Measurements from ENCODE around the gene RAD51D. TPM values are rescaled to one million over a fixed set of nuclear protein-coding genes. Genes with fewer than 3 reads are reported as not detected.

Gene RAD51D
- total RNA-seq, 2 experiments from 2014 or later, result 6.2 to 8.6 TPM

- Histone ChIP-seq H3K27me3 (ENCODE audit: control insufficient read depth in 1 of 2, insufficient read depth in 2 of 2, low read length in 2 of 2) (no peaks in the 10 kb centered on the region), H3K27ac (ENCODE audit: low read depth in 1 of 2, low read length in 2 of 2) (peak overlapping the region in 1 of 2 donors; percentile 62), H3K4me1 (ENCODE audit: insufficient read depth, low read length) (peaks cover 53% of the 10 kb centered on the region), H3K36me3 (ENCODE audit: insufficient read depth, low read length) (no peaks in the 10 kb centered on the region), H3K9me3 (ENCODE audit: control insufficient read depth in 1 of 2, insufficient read depth in 1 of 2, low read length in 2 of 2) (no peaks in the 10 kb centered on the region), H3K4me3 (ENCODE audit: low read length) (no peak overlapping the region)
- H3K4me3 Mint-ChIP-seq, result no peak overlapping the region
- peak overlapping the region; percentile 89 for H3K27ac Mint-ChIP-seq
- DNase-seq (no peak), ATAC-seq (ENCODE audit: poor library complexity) (no peak)
- H3K36me3 Mint-ChIP-seq (ENCODE audit: low read depth), result no peaks in the 10 kb centered on the region
- POLR2A ChIA-PET, result interaction anchor here (1.0 to 4.4 kb wide), 4 partner anchors 51 to 377 kb away, joined by 3 to 48 read pairs (median 8); partner anchors contain the start of gene SLFN5
- H3K27me3 Mint-ChIP-seq, result no peaks in the 10 kb centered on the region
- TF ChIP-seq, protein P1, sequence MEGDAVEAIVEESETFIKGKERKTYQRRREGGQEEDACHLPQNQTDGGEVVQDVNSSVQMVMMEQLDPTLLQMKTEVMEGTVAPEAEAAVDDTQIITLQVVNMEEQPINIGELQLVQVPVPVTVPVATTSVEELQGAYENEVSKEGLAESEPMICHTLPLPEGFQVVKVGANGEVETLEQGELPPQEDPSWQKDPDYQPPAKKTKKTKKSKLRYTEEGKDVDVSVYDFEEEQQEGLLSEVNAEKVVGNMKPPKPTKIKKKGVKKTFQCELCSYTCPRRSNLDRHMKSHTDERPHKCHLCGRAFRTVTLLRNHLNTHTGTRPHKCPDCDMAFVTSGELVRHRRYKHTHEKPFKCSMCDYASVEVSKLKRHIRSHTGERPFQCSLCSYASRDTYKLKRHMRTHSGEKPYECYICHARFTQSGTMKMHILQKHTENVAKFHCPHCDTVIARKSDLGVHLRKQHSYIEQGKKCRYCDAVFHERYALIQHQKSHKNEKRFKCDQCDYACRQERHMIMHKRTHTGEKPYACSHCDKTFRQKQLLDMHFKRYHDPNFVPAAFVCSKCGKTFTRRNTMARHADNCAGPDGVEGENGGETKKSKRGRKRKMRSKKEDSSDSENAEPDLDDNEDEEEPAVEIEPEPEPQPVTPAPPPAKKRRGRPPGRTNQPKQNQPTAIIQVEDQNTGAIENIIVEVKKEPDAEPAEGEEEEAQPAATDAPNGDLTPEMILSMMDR (IDR thresholded peaks at IDR 0.05), result no peak
- no peaks in the 10 kb centered on the region for H3K9me3 Mint-ChIP-seq
- H3K4me1 Mint-ChIP-seq (ENCODE audit: low read depth), result peaks cover 67% of the 10 kb centered on the region
- intact Hi-C loops (cut with DNase I, micrococcal nuclease), result loop anchor here (5.0 to 10.0 kb wide), 2 partner anchors 642 to 645 kb away; partner anchors contain the start of gene TAF15 (in 2 of the 2)
- CTCF ChIA-PET, result interaction anchor here (2.0 kb wide), 1 partner anchor 150 kb away, joined by 5 read pairs; no protein-coding TSS in a partner anchor
Measured at GRCh38 chr17:35162755-35163154, 43.1 kb upstream of the RAD51D start.

- H3K9me3 ChIP-seq (ENCODE audit: control insufficient read depth in 1 of 2, insufficient read depth in 1 of 2, low read length in 2 of 2), result no peaks in the 10 kb centered on the region
- Mint-ChIP-seq H3K27ac (peak overlapping the region; percentile 89), H3K9me3 (no peaks in the 10 kb centered on the region), H3K4me3 (peak overlapping the region; percentile 67), H3K36me3 (ENCODE audit: low read depth) (no peaks in the 10 kb centered on the region), H3K4me1 (ENCODE audit: low read depth) (peaks cover 66% of the 10 kb centered on the region), H3K27me3 (no peaks in the 10 kb centered on the region)
- ChIA-PET POLR2A (interaction anchor here (0.6 to 4.4 kb wide), 25 partner anchors 10 to 603 kb away, joined by 3 to 48 read pairs (median 5); partner anchors contain the start of genes NLE1, PEX12, SLFN12L and SLFN13), CTCF (interaction anchor here (1.0 to 1.7 kb wide), 6 partner anchors 9 to 603 kb away, joined by 4 to 5 read pairs (median 5); partner anchors contain the start of gene NLE1)
- DNase-seq (peak in 6 of 14 experiments; percentile 15 to 78 (median 56)), ATAC-seq (ENCODE audit: poor library complexity) (peak; percentile 70)
- H3K4me1 ChIP-seq (ENCODE audit: insufficient read depth, low read length), result peaks cover 53% of the 10 kb centered on the region
- H3K27ac ChIP-seq (ENCODE audit: low read depth in 1 of 2, low read length in 2 of 2), result peak overlapping the region; percentile 62 to 68
- TF ChIP-seq, protein P1 (IDR thresholded peaks at IDR 0.05), result no peak
- no peaks in the 10 kb centered on the region for H3K27me3 ChIP-seq (ENCODE audit: control insufficient read depth in 1 of 2, insufficient read depth in 2 of 2, low read length in 2 of 2)
- peak overlapping the region; percentile 30 for H3K4me3 ChIP-seq (ENCODE audit: low read length)
- H3K36me3 ChIP-seq (ENCODE audit: insufficient read depth, low read length), result no peaks in the 10 kb centered on the region
- intact Hi-C loops (cut with DNase I, micrococcal nuclease), result loop anchor here (5.0 to 10.0 kb wide), 2 partner anchors 643 to 646 kb away; partner anchors contain the start of gene TAF15 (in 2 of the 2)
Measured at GRCh38 chr17:35161281-35161761, 41.7 kb upstream of the RAD51D start.

- Histone ChIP-seq H3K4me1 (ENCODE audit: insufficient read depth, low read length) (peaks cover 53% of the 10 kb centered on the region), H3K27me3 (ENCODE audit: control insufficient read depth in 1 of 2, insufficient read depth in 2 of 2, low read length in 2 of 2) (no peaks in the 10 kb centered on the region), H3K4me3 (ENCODE audit: low read length) (peak overlapping the region; percentile 30), H3K36me3 (ENCODE audit: insufficient read depth, low read length) (no peaks in the 10 kb centered on the region), H3K27ac (ENCODE audit: low read depth in 1 of 2, low read length in 2 of 2) (peak overlapping the region; percentile 62 to 68), H3K9me3 (ENCODE audit: control insufficient read depth in 1 of 2, insufficient read depth in 1 of 2, low read length in 2 of 2) (no peaks in the 10 kb centered on the region)
- peak; percentile 75 for ATAC-seq (ENCODE audit: poor library complexity)
- DNase-seq, result peak in 9 of 14 experiments; percentile 15 to 78 (median 48)
- intact Hi-C loops (cut with DNase I, micrococcal nuclease), result loop anchor here (5.0 to 10.0 kb wide), 2 partner anchors 644 to 647 kb away; partner anchors contain the start of gene TAF15 (in 2 of the 2)
- TF ChIP-seq, protein P1 (IDR thresholded peaks at IDR 0.05), result no peak
- Mint-ChIP-seq H3K27ac (peak overlapping the region; percentile 89), H3K27me3 (no peaks in the 10 kb centered on the region), H3K36me3 (ENCODE audit: low read depth) (no peaks in the 10 kb centered on the region), H3K4me3 (peak overlapping the region; percentile 67), H3K4me1 (ENCODE audit: low read depth) (peaks cover 62% of the 10 kb centered on the region), H3K9me3 (no peaks in the 10 kb centered on the region)
- ChIA-PET POLR2A (interaction anchor here (0.6 to 4.4 kb wide), 25 partner anchors 11 to 604 kb away, joined by 3 to 48 read pairs (median 5); partner anchors contain the start of genes NLE1, PEX12, SLFN12L and SLFN13), CTCF (interaction anchor here (0.8 to 1.7 kb wide), 7 partner anchors 10 to 604 kb away, joined by 3 to 5 read pairs (median 5); partner anchors contain the start of gene NLE1)
Measured at GRCh38 chr17:35160354-35161201, 40.9 kb upstream of the RAD51D start.

Data from CD4-positive, alpha-beta T cell (primary cell).